Bronchial epithelial cell (primary cell): ENCODE results near the gene SLC7A6. TPM values are rescaled to one million over a fixed set of nuclear protein-coding genes. Genes with fewer than 3 reads are reported as not detected.

Source experiments
- DNase-seq: peaks from one replicate; pipeline ENCODE4 v3.0.0-alpha.2; 2010; ENCODE audit warnings: low read depth
- FAIRE-seq: peaks from 2 replicates; lab custom pipeline; 2011; peaks lifted over from hg19 to GRCh38; lab: Jason Lieb, UNC
- H3K27me3 ChIP-seq: 2 replicates; pipeline ENCODE4 v1.5.1; 2011; ENCODE audit warnings: low read length; ENCODE audit not compliant: control insufficient read depth, insufficient read depth
- H3K36me3 ChIP-seq: 2 replicates; pipeline ENCODE4 v1.5.1; 2011; ENCODE audit warnings: low read length; ENCODE audit not compliant: control insufficient read depth, insufficient read depth
- H3K4me3 ChIP-seq: 2 replicates; pipeline ENCODE4 v1.5.1; 2011; ENCODE audit warnings: mild to moderate bottlenecking, low read depth, low read length, control low read depth
- CTCF ChIP-seq: IDR thresholded peaks from 2 replicates; pipeline ENCODE4 v1.5.1; 2011; ENCODE audit warnings: mild to moderate bottlenecking, moderate library complexity, low read length, control low read depth, inconsistent platforms; ENCODE audit not compliant: insufficient read depth, severe bottlenecking
- total RNA-seq: library from RNA; depleted of rRNA; stranded (reverse); fragments of >200 nt; gene quantifications from 2 replicates; pipeline ENCODE4 v1.2.1, GENCODE V29; 2014

Gene SLC7A6
- total RNA-seq, 1 donor from 2014 or later: 19.7 TPM

DNA sequence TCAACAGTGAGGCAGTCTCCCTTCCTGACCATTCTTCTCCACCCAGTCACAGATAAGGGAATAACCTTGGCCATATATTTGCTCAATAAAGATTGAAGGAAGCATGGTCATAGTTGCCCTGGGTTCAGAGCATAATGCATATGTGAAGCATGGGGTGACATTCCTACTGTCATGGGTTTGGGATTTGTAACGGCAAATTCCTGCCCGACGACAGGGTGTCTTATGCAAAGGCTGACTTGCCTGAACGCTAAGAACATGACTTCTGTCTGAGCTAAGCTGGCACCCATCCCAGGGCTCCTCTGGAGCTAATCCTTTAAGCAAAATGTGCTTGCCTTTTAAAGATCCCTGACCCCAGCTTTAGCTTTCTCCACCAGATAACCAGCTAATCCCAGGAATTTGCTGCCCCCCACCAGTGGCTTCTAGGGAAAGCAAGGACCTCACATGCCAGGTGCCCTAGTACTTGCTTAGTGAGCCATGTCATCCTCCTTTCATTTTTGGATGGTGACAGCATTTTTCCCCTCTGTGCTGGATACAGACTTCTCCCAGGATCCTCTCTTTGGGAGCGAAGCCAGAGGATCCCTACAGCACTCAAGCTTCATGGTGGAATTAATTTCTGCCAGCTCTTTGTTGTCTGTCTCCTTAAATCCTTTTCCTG is 34.7 kb downstream of the SLC7A6 start:
- Histone ChIP-seq H3K4me3 (no peak overlapping the region), H3K27me3 (no peaks in the 10 kb centered on the region), H3K36me3 (peaks cover 31% of the 10 kb centered on the region)
- no peak for TF ChIP-seq CTCF
- peak; percentile 91 for DNase-seq
- FAIRE-seq: peak; percentile 89

DNA sequence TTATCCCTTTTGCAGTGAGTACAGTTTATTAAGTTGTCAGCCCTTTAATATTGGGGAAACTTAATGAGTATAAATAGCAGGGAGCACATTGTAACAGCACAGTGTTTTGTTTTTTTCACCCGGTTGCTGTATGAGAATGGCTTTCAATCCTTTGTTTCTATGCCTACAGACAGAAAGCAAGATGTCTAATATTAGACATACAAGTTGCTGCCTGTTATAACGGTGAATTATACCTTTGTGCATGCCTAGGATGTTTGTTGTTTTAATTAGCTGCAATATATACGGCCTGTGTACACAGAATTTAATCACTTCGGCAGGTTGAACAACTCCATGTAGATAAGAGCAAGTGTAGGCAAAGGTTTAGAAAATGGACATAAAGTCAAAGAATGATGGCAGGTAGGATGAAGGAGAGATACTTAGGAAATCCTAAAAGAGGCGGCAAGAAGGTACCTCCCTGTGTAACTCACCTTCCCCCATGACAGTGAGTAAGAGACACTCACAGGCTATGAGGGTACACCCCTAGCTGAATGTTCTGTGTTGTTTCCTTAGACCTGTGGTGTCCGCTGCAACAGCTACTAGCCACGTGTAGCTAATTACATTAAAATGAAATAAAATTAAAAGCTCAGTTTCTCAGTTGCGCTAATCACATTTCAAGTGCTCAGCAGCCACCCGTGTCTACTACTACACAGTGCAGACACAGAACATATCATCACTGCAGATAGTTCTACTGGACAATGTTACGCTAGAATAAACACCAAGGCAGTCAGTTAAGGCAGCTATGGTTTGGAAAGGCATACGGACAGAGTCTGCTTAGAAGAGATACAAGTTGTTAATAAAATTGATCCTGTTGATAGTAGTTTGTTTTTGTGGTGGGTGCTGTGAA is 35.5 kb downstream of the SLC7A6 start:
- no peak for TF ChIP-seq CTCF
- Histone ChIP-seq H3K27me3 (no peaks in the 10 kb centered on the region), H3K36me3 (peaks cover 28% of the 10 kb centered on the region), H3K4me3 (no peak overlapping the region)
- FAIRE-seq (no peak), DNase-seq (peak; percentile 92)

GRCh38 chr16:68300734-68301459 is 36.6 kb downstream of the SLC7A6 start:
- Histone ChIP-seq H3K36me3 (peaks cover 25% of the 10 kb centered on the region), H3K27me3 (no peaks in the 10 kb centered on the region), H3K4me3 (no peak overlapping the region)
- DNase-seq (no peak), FAIRE-seq (no peak)
- no peak for TF ChIP-seq CTCF

DNA sequence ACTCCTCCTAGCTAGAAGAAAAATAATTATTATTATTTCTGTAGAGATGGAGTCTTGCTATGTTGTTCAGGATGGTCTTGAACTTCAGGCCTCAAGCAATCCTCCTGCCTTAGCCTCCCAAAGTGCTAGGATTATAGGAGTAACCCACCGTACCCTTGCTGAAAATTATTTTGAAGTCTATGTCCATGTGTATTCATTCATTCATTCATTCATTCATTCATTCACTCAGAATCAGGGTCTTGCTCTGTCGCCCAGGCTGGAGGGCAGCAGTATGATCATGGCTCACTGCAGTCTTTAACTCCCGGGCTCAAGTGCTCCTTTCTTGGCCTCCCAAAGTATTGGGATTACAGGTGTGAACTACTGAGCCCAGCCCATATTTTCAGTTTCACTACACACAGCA is 42.3 kb downstream of the SLC7A6 start:
- Histone ChIP-seq H3K27me3 (no peaks in the 10 kb centered on the region), H3K4me3 (no peak overlapping the region), H3K36me3 (peaks cover 19% of the 10 kb centered on the region)
- DNase-seq: no peak
- FAIRE-seq: no peak
- no peak for TF ChIP-seq CTCF

- no peak for DNase-seq
- TF ChIP-seq CTCF: no peak
- H3K4me3 ChIP-seq: peak overlapping the region; percentile 76
- H3K27me3 ChIP-seq: no peaks in the 10 kb centered on the region
- H3K36me3 ChIP-seq: peaks cover 7% of the 10 kb centered on the region
- no peak for FAIRE-seq
Measured at GRCh38 chr16:68309799-68310198, 45.5 kb downstream of the SLC7A6 start.
